ENCODE results near the gene MRPL21. TPM values are rescaled to one million over a fixed set of nuclear protein-coding genes. Genes with fewer than 3 reads are reported as not detected.

Gene MRPL21
- total and polyA plus RNA-seq, 9 of the 15 experiments (the other 6 are each of a cell fraction or from before 2014, with no cell fraction given), result 196 to 618 (median 232) TPM

GRCh38 chr11:68897441-68897840, 6.2 kb downstream of the MRPL21 start:
- POLR2A ChIA-PET, result interaction anchor here (0.6 kb wide), 1 partner anchor 45 kb away, joined by 3 read pairs; no protein-coding TSS in a partner anchor
- Histone ChIP-seq H3K9me3 (replicated peaks; ENCODE audit: control insufficient read depth, insufficient read depth, low read depth, low read length) (no peaks in the 10 kb centered on the region), H3K27me3 (ENCODE audit: control insufficient read depth in 2 of 2, insufficient read depth in 2 of 2, low read length in 2 of 2) (no peaks in the 10 kb centered on the region), H3K9ac (ENCODE audit: insufficient read depth in 1 of 2, low read depth in 2 of 2, low read length in 2 of 2) (no peak overlapping the region), H3K4me3 (no peak overlapping the region), H3K27ac (ENCODE audit: extremely low read depth, low read depth, low read length) (no peak overlapping the region), H3K4me2 (ENCODE audit: insufficient read depth, low read length) (no peak overlapping the region), H2AFZ (ENCODE audit: low read depth, low read length) (no peak overlapping the region), H3K4me1 (replicated peaks in 1 of 2; ENCODE audit: control insufficient read depth in 2 of 2, insufficient read depth in 2 of 2, low read length in 2 of 2) (peaks cover 9% of the 10 kb centered on the region in 2 experiments; a peak in 3 of 5 replicates), H4K20me1 (replicated peaks; ENCODE audit: control insufficient read depth, insufficient read depth, low read length) (peaks cover 14% of the 10 kb centered on the region), H3K36me3 (ENCODE audit: control insufficient read depth, insufficient read depth, low read length) (peaks cover 98% of the 10 kb centered on the region), H3K79me2 (ENCODE audit: control insufficient read depth, insufficient read depth, low read length) (peaks cover 34% of the 10 kb centered on the region), H3K9me1 (ENCODE audit: control insufficient read depth, insufficient read depth, low read length) (no peaks in the 10 kb centered on the region)
- WGBS (ENCODE audit: insufficient coverage, low coverage, missing lambda C conversion rate), result 97% methylated on average over 9 of the region's 9 CpGs
- ATAC-seq (no peak), FAIRE-seq (no peak), DNase-seq (ENCODE audit: extremely low read depth in 1 of 4, low spot score in 3 of 4) (no peak)
- CTCF ChIA-PET (ENCODE audit: low intra/inter-chr PET ratio), result no interaction called here
- intact Hi-C loops (cut with micrococcal nuclease), result no loop called here
- in situ Hi-C loops (cut with MboI), result no loop called here
- BruUV-seq (replicated peaks), result no TSS peak
- TF ChIP-seq TCF7 (IDR thresholded peaks at IDR 0.05; ENCODE audit: borderline replicate concordance) (no peak), SOX6 (IDR thresholded peaks at IDR 0.05) (no peak), ZNF398 (CRISPR knock-in tag; IDR thresholded peaks at IDR 0.05) (no peak), PHF21A (IDR thresholded peaks at IDR 0.05; ENCODE audit: borderline replicate concordance, low read depth) (no peak), GABPB1 (CRISPR knock-in tag; IDR thresholded peaks at IDR 0.05) (no peak), ETV6 (IDR thresholded peaks at IDR 0.05; ENCODE audit: borderline replicate concordance in 1 of 2, low read depth in 2 of 2, low read length in 1 of 2) (no peak), ETV6 (CRISPR knock-in tag; IDR thresholded peaks at IDR 0.05; ENCODE audit: borderline replicate concordance) (no peak), PURB (CRISPR knock-in tag; IDR thresholded peaks at IDR 0.05; ENCODE audit: low read depth) (no peak), DLX4 (CRISPR knock-in tag; IDR thresholded peaks at IDR 0.05) (no peak), PTRF (tag; IDR thresholded peaks at IDR 0.05) (no peak), THAP12 (CRISPR knock-in tag; IDR thresholded peaks at IDR 0.05) (no peak), ETV5 (CRISPR knock-in tag; IDR thresholded peaks at IDR 0.05; ENCODE audit: low read depth) (no peak), ELF1 (tag; IDR thresholded peaks at IDR 0.05) (no peak), CBX3 (IDR thresholded peaks at IDR 0.05; ENCODE audit: borderline replicate concordance in 1 of 2, low read length in 2 of 2) (no peak), ZBTB9 (CRISPR knock-in tag; IDR thresholded peaks at IDR 0.05) (no peak)

All from K562 (cell line).